Heart left ventricle (tissue), 16 donors: Measurements from ENCODE around the gene GTSE1. TPM values are rescaled to one million over a fixed set of nuclear protein-coding genes. Genes with fewer than 3 reads are reported as not detected.

ENCODE experiments used
- ATAC-seq, 4 donors: fragments of 200-7000 bp; cut with Tn5 transposase; one replicate each; pipeline ENCODE4 v1.9.1; 2020 to 2022; ENCODE audit warnings: moderate library complexity in 4 of 4, mild to moderate bottlenecking in 3 of 4, moderate number of reproducible peaks in 1 of 4
- DNase-seq, 5 donors: peaks; one replicate each; pipeline ENCODE4 v3.0.0-alpha.2; 2020
- H3K27ac ChIP-seq, 12 donors: fragments of 200-600 bp; sonication (generic) in 4 of 12; one replicate each; pipeline versions ENCODE4 v1.5.0 to v1.8.0; 2016 to 2022; ENCODE audit warnings: mild to moderate bottlenecking in 2 of 12
- H3K27me3 ChIP-seq, 9 donors: fragments of 200-600 bp; sonication (generic) in 2 of 9; one replicate each; pipeline versions ENCODE4 v1.5.1 to v1.8.0; 2016 to 2022; ENCODE audit warnings: mild to moderate bottlenecking in 3 of 9
- H3K36me3 ChIP-seq, 9 donors: fragments of 200-600 bp; sonication (generic) in 2 of 9; one replicate each; pipeline versions ENCODE4 v1.5.0 to v1.8.0; 2018 to 2022; ENCODE audit warnings: mild to moderate bottlenecking in 2 of 9
- H3K4me1 ChIP-seq, 12 donors: fragments of 200-600 bp; sonication (generic) in 4 of 12; one replicate each; pipeline versions ENCODE4 v1.5.0 to v1.8.0; 2016 to 2022; ENCODE audit warnings: mild to moderate bottlenecking in 3 of 12
- H3K4me3 ChIP-seq, 12 donors: fragments of 200-600 bp; sonication (generic) in 4 of 12; one replicate each; pipeline versions ENCODE4 v1.5.0 to v1.8.0; 2017 to 2022; ENCODE audit warnings: mild to moderate bottlenecking in 9 of 12, moderate library complexity in 4 of 12
- H3K9me3 ChIP-seq, 12 donors: fragments of 200-600 bp; sonication (generic) in 4 of 12; one replicate each; pipeline versions ENCODE4 v1.5.0 to v1.8.0; 2016 to 2022; ENCODE audit warnings: mild to moderate bottlenecking in 1 of 12
- POLR2A ChIP-seq, 2 donors: fragments of 450-650 bp; IDR thresholded peaks; one replicate each; pipeline ENCODE4 v1.6.1; 2017; ENCODE audit warnings: antibody characterized with exemption in 2 of 2, mild to moderate bottlenecking in 2 of 2, moderate library complexity in 2 of 2
- WGBS, 4 donors: extraction: QIAGEN DNeasy Blood & Tissue Kit in 2 of 4; methylation state at CpG; one replicate each; pipeline versions ENCODE4 v1.1.5 to v1.1.7; 2013 to 2018; 5-methylcytosine and 5-hydroxymethylcytosine counted together
- intact Hi-C, 10 donors: fragments of 100-400 bp; cut with DNase I; formaldehyde crosslinking; loops; one replicate each; pipeline versions ENCODE4 v1.11.1 to v1.14.2; 2022
- polyA plus RNA-seq, 2 donors: library from polyadenylated mRNA; stranded (reverse); fragments of 200-250 nt; gene quantifications; one replicate each; pipeline ENCODE4 v1.2.3, GENCODE V29; 2013
- total RNA-seq, 9 donors: library from RNA; depleted of rRNA in 2 of 9; stranded (reverse); fragments of >200 nt in 2 of 9; fragmentation: NEBNext Ultra II Directional in 3 of 9; extraction: Animal tissue kit (Norgen Biotek cat#: 25700) in 3 of 9; gene quantifications; one replicate each; pipeline versions ENCODE4 v1.1.0 to v1.2.4, GENCODE V29; 2016 to 2023
- TF ChIP-seq, protein P1 (sequence below), 12 donors: fragments of 200-600 bp; sonication (generic) in 4 of 12; IDR thresholded peaks; one replicate each; pipeline versions ENCODE4 v1.5.0 to v1.8.0; 2018 to 2022; ENCODE audit warnings: antibody characterized with exemption in 12 of 12, mild to moderate bottlenecking in 5 of 12
- donor health status: ischemic (EF 13 %, LVEDD 7.1; RV severe dilation, severe dysfunction).
- donor health status: healthy with polysubstance abuse.
- donor health status: DM: no; HTN: yes; CAD: no.
- donor health status: DM: no; HTN: no; CAD: no.
- donor health status: ischemic (EF 25% LVEDD 6.9; RV normal size, moderate dysfunction).
- donor health status: ischemic (EF 25% LVEDD 5.7; RV mildly dilated, moderate dysfunction).
- donor health status: healthy.
- donor health status: DM: yes; HTN: yes; CAD: no.
- donor health status: ischemic (EF 35%, LVEDD 5.7; RV mildly dilated, moderate dysfunction).
- donor health status: nonischemic (EF 11% LVEDD 7.7; RV severe dilation, severe dysfunction).
- donor health status: DM: yes; HTN: yes; CAD: no.
- donor health status: PGD.
- donor health status: ischemic (EF 29% LVEDD 5.4; RV normal size, mild dysfunction).
- donor health status: nonischemic (EF 23%, LVEDD 6.1; RV moderate dilation, normal function).

Gene GTSE1
- total and polyA plus RNA-seq, 11 donors, result 0.19 to 6.9 (median 0.59) TPM; not detected in 1

DNA sequence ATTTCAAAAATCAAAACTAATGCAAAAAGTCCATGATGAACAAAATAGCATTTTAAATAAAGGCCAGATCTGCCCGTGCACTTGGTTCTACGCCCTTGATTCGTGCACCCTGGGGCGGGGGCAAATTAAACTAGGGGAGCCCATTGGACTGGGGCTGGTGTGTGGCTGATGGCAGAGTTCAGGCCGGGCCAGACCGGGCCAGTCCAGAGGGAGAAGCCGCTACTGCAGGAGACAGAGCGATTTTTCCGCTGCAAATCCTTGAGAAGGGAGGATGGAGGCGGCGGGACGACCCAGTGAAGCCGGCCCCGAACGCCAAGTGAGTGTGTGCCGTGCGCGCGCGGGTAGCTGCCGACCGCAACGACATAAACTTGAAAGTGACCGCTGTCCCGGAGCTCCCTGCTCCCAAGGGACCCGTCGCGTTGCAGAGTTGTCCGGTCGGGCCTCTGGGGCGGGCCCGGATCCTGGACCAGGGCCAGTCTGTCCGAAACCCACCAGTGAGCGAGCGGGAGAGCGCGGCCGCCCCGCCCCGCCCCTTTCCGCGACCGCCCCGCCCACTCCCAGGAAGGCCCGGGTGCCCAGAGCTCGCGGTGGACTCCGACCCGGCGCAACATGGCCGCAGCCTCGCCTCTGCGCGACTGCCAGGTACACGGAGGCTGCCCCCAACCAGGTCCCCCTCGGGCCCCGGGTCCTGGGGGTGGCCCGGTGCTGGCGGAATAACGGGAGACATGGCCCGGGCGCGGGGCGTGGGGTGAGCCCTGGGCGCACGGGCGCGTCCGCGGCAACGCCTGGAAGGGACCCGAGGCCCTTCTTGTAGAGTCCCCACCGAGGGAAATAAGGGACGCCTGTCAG is 29.0 kb upstream of the GTSE1 start, which contains the start of gene TTC38:
TSS of gene TTC38 (plus strand) at position 578 of the 849 bp plus-strand sequence. CDS start at position 610, 32 bp downstream.
- H3K27ac ChIP-seq, result peak within 1 kb of the TSS; percentile 60 to 96 (median 90)
- H3K27me3 ChIP-seq, result peaks cover 0 to 2% (median 0%) of the 10 kb centered on the region in 9 donors
- peaks cover 0 to 23% (median 19%) of the 10 kb centered on the region in 9 donors for H3K36me3 ChIP-seq
- ATAC-seq (peak; percentile 93 to 98 (median 98)), DNase-seq (peak; percentile 96 to 98 (median 96))
- peak in 1 of 2 donors; percentile 72 for TF ChIP-seq POLR2A (IDR thresholded peaks at IDR 0.05)
- TF ChIP-seq, protein P1, sequence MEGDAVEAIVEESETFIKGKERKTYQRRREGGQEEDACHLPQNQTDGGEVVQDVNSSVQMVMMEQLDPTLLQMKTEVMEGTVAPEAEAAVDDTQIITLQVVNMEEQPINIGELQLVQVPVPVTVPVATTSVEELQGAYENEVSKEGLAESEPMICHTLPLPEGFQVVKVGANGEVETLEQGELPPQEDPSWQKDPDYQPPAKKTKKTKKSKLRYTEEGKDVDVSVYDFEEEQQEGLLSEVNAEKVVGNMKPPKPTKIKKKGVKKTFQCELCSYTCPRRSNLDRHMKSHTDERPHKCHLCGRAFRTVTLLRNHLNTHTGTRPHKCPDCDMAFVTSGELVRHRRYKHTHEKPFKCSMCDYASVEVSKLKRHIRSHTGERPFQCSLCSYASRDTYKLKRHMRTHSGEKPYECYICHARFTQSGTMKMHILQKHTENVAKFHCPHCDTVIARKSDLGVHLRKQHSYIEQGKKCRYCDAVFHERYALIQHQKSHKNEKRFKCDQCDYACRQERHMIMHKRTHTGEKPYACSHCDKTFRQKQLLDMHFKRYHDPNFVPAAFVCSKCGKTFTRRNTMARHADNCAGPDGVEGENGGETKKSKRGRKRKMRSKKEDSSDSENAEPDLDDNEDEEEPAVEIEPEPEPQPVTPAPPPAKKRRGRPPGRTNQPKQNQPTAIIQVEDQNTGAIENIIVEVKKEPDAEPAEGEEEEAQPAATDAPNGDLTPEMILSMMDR (IDR thresholded peaks at IDR 0.05), result no peak
- intact Hi-C loops, result loop anchor here in 3 of 10 donors (2.0 to 10.0 kb wide), 3 partner anchors 17 to 273 kb away; partner anchors contain the start of genes GTSE1 (in 2 of the 3) and CDPF1 (in 1 of the 3)
- peak within 1 kb of the TSS; percentile 57 to 93 (median 78) for H3K4me3 ChIP-seq
- H3K9me3 ChIP-seq, result no peaks in the 10 kb centered on the region
- WGBS, 4 donors, result 1% methylated on average over 35 to 74 of the region's 74 CpGs
- H3K4me1 ChIP-seq, result peaks cover 0 to 38% (median 23%) of the 10 kb centered on the region in 12 donors

DNA sequence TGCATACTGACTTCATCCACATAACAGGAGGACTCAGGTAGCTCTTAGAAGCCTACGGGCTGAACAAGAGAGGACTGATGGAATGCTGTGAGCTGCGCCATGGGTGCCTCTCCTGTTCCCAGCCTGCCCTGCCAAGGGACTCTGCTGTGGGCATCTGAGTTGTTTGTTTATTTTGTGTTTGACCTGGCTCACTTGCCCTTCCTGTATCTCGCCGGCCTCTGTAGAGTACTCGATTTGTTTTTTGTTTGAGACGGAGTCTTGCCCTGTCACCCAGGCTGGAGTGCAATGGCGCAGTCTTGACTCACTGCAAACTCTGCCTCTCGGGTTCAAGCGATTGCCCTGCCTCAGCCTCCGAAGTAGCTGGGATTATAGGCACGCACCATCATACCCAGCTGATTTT is 27.1 kb upstream of the GTSE1 start:
- H3K27ac ChIP-seq, result peak overlapping the region in 7 of 12 donors; percentile 13 to 96 (median 24)
- no peaks in the 10 kb centered on the region for H3K27me3 ChIP-seq
- intact Hi-C loops, result loop anchor here in 1 of 10 donors (10.0 kb wide), 1 partner anchor 275 kb away; no protein-coding TSS in a partner anchor
- peaks cover 0 to 42% (median 38%) of the 10 kb centered on the region in 9 donors for H3K36me3 ChIP-seq
- peak in 1 of 5 donors; percentile 27 for DNase-seq
- no peaks in the 10 kb centered on the region for H3K9me3 ChIP-seq
- peaks cover 0 to 38% (median 23%) of the 10 kb centered on the region in 12 donors for H3K4me1 ChIP-seq
- 72 to 77% (median 73%) methylated on average over 11 of the region's 11 CpGs for WGBS, 4 donors
- no peak for ATAC-seq
- peak overlapping the region in 2 of 12 donors; percentile 90 to 91 for H3K4me3 ChIP-seq
- TF ChIP-seq POLR2A (IDR thresholded peaks at IDR 0.05), result no peak
- TF ChIP-seq, protein P1 (IDR thresholded peaks at IDR 0.05), result no peak

DNA sequence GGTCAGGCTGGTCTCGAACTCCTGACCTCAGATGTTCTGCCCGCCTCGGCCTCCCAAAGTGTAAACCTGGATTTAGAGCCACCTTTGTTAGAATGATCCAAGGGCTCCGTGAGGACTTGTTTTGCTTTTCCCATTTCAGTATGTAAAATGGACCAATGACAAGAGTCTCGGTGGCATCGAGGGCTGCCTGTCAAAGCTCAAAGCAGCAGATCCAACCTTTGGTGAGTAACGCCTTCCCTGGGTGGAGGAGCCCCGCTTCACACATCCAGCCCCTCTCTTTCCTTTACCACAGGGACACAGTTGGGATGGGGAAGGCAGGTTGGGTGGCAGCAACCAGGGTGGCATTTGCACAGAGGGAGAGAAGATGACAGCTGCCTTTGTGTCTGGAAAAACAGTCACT is 24.5 kb upstream of the GTSE1 start:
- TF ChIP-seq, protein P1 (IDR thresholded peaks at IDR 0.05), result no peak
- no peak for TF ChIP-seq POLR2A (IDR thresholded peaks at IDR 0.05)
- ATAC-seq, result no peak
- Histone ChIP-seq H3K9me3 (no peaks in the 10 kb centered on the region), H3K27me3 (no peaks in the 10 kb centered on the region), H3K27ac (no peak overlapping the region), H3K4me1 (peaks cover 0 to 31% (median 16%) of the 10 kb centered on the region in 12 donors), H3K4me3 (no peak overlapping the region), H3K36me3 (peaks cover 0 to 67% (median 59%) of the 10 kb centered on the region in 9 donors)
- WGBS, 4 donors, result 92 to 97% (median 95%) methylated on average over 8 of the region's 8 CpGs
- no peak for DNase-seq
- intact Hi-C loops, result no loop called here
